Measurements from ENCODE around the gene SPNS2.

The SPNS2 gene

GRCh38 chr17:4503283-4504025, 4.8 kb downstream of the SPNS2 start:
- no peak for DNase-seq (ENCODE audit: low read depth in 2 of 2)

GRCh38 chr17:4504188-4504587, 5.5 kb downstream of the SPNS2 start:
- no peak for DNase-seq (ENCODE audit: low read depth in 2 of 2)

- DNase-seq (ENCODE audit: low read depth in 2 of 2), result no peak
Measured at GRCh38 chr17:4505187-4505586, 6.5 kb downstream of the SPNS2 start.

- DNase-seq (ENCODE audit: low read depth in 2 of 2), result no peak
Measured at GRCh38 chr17:4506175-4506813, 7.6 kb downstream of the SPNS2 start.

- DNase-seq (ENCODE audit: low read depth in 2 of 2), result no peak
Measured at GRCh38 chr17:4506892-4507291, 8.2 kb downstream of the SPNS2 start.

- no peak for DNase-seq (ENCODE audit: low read depth in 2 of 2)
Measured at GRCh38 chr17:4507361-4508111, 8.9 kb downstream of the SPNS2 start.

- DNase-seq (ENCODE audit: low read depth in 2 of 2), result no peak
Measured at GRCh38 chr17:4508207-4508606, 9.5 kb downstream of the SPNS2 start.

- no peak for DNase-seq (ENCODE audit: low read depth in 2 of 2)
Measured at GRCh38 chr17:4509401-4509800, 10.7 kb downstream of the SPNS2 start.

GRCh38 chr17:4509923-4510617, 11.4 kb downstream of the SPNS2 start:
- DNase-seq (ENCODE audit: low read depth in 2 of 2), result no peak

GRCh38 chr17:4510618-4510941, 11.9 kb downstream of the SPNS2 start:
- no peak for DNase-seq (ENCODE audit: low read depth in 2 of 2)

GRCh38 chr17:4511199-4511932, 12.7 kb downstream of the SPNS2 start:
- DNase-seq (ENCODE audit: low read depth in 2 of 2), result no peak

- DNase-seq (ENCODE audit: low read depth in 2 of 2), result no peak
Measured at GRCh38 chr17:4512156-4513112, 13.8 kb downstream of the SPNS2 start.

- DNase-seq (ENCODE audit: low read depth in 2 of 2), result no peak
Measured at GRCh38 chr17:4513113-4514032, 14.7 kb downstream of the SPNS2 start.

GRCh38 chr17:4514206-4514605, 15.5 kb downstream of the SPNS2 start:
- no peak for DNase-seq (ENCODE audit: low read depth in 2 of 2)

GRCh38 chr17:4514779-4515178, 16.1 kb downstream of the SPNS2 start:
- no peak for DNase-seq (ENCODE audit: low read depth in 2 of 2)

- no peak for DNase-seq (ENCODE audit: low read depth in 2 of 2)
Measured at GRCh38 chr17:4515501-4515900, 16.8 kb downstream of the SPNS2 start.

- no peak for DNase-seq (ENCODE audit: low read depth in 2 of 2)
Measured at GRCh38 chr17:4516735-4517134, 18.1 kb downstream of the SPNS2 start.

- DNase-seq (ENCODE audit: low read depth in 2 of 2), result no peak
Measured at GRCh38 chr17:4518901-4519300, 20.2 kb downstream of the SPNS2 start.

GRCh38 chr17:4519361-4519788, 20.7 kb downstream of the SPNS2 start:
- DNase-seq (ENCODE audit: low read depth in 2 of 2), result no peak

Data from stimulated activated CD8-positive, alpha-beta memory T cell treated with anti-CD3 and anti-CD28 coated beads, Interleukin-2, amount 100 ng/mL, for 1 hour (primary cell).